Liver (tissue), 9 donors: ENCODE measurements around the gene SLC25A21. TPM values are rescaled to one million over a fixed set of nuclear protein-coding genes. Genes with fewer than 3 reads are reported as not detected.

ENCODE experiments used
- DNase-seq: peaks from one replicate; pipeline ENCODE4 v3.0.0-alpha.2; 2017; ENCODE audit warnings: low spot score
- H3K27ac ChIP-seq, 2 donors: one replicate each; pipeline ENCODE4 v1.7.0; 2013; ENCODE audit warnings: inconsistent platforms in 2 of 2, low read length in 2 of 2, control low read depth in 1 of 2, low read depth in 1 of 2, mild to moderate bottlenecking in 1 of 2
- H3K27me3 ChIP-seq, 4 donors: one replicate each; pipeline versions ENCODE4 v1.6.1 to v1.7.0; 2013; ENCODE audit warnings: low read length in 3 of 4, inconsistent platforms in 1 of 4, mild to moderate bottlenecking in 1 of 4, moderate library complexity in 1 of 4; ENCODE audit not compliant: control insufficient read depth in 4 of 4, insufficient read depth in 4 of 4
- H3K36me3 ChIP-seq, 4 donors: one replicate each; pipeline versions ENCODE4 v1.6.1 to v1.7.0; 2013; ENCODE audit warnings: low read length in 3 of 4, mild to moderate bottlenecking in 3 of 4, low read depth in 1 of 4, moderate library complexity in 1 of 4; ENCODE audit not compliant: control insufficient read depth in 4 of 4, insufficient read depth in 3 of 4
- H3K4me1 ChIP-seq, 4 donors: one replicate each; pipeline versions ENCODE4 v1.6.1 to v1.7.0; 2013; ENCODE audit warnings: low read length in 3 of 4, mild to moderate bottlenecking in 3 of 4, moderate library complexity in 1 of 4; ENCODE audit not compliant: control insufficient read depth in 4 of 4, insufficient read depth in 4 of 4
- H3K4me3 ChIP-seq, 3 donors: one replicate each; pipeline versions ENCODE4 v1.6.1 to v1.7.0; 2013; ENCODE audit warnings: low read length in 3 of 3, control low read depth in 1 of 3, low read depth in 1 of 3, mild to moderate bottlenecking in 1 of 3
- H3K9ac ChIP-seq, 2 donors: one replicate each; pipeline ENCODE4 v1.7.0; 2013; ENCODE audit warnings: low read length in 2 of 2, mild to moderate bottlenecking in 2 of 2, moderate library complexity in 2 of 2, control low read depth in 1 of 2, low read depth in 1 of 2
- H3K9me3 ChIP-seq, 4 donors: one replicate each; pipeline versions ENCODE4 v1.6.1 to v1.7.0; 2013; ENCODE audit warnings: low read length in 3 of 4; ENCODE audit not compliant: control insufficient read depth in 4 of 4
- EGR1 ChIP-seq, 2 donors: IDR thresholded peaks; 2 replicates each; pipeline ENCODE4 v1.6.1; 2016 to 2018; ENCODE audit warnings: antibody characterized with exemption in 2 of 2, low read depth in 2 of 2
- FOXA1 ChIP-seq: IDR thresholded peaks from 2 replicates; pipeline ENCODE4 v1.6.1; 2016; ENCODE audit warnings: antibody characterized with exemption
- FOXA2 ChIP-seq: IDR thresholded peaks from 2 replicates; pipeline ENCODE4 v1.6.1; 2016; ENCODE audit warnings: antibody characterized with exemption
- GABPA ChIP-seq, 2 donors: IDR thresholded peaks in 1 of 2; conservative IDR thresholded peaks in 1 of 2; 2 replicates each; pipeline ENCODE4 v1.6.1; 2016; ENCODE audit warnings: antibody characterized with exemption in 2 of 2, mild to moderate bottlenecking in 1 of 2, moderate library complexity in 1 of 2
- HNF4A ChIP-seq, 2 donors: conservative IDR thresholded peaks; 2 replicates each; pipeline ENCODE4 v1.6.1; 2016; ENCODE audit warnings: antibody characterized with exemption in 2 of 2, mild to moderate bottlenecking in 2 of 2
- HNF4G ChIP-seq: IDR thresholded peaks from 2 replicates; pipeline ENCODE4 v1.6.1; 2016; ENCODE audit warnings: antibody characterized with exemption
- JUND ChIP-seq, 2 donors: IDR thresholded peaks; 2 replicates each; pipeline ENCODE4 v1.6.1; 2016; ENCODE audit warnings: antibody characterized with exemption in 2 of 2
- NR2F2 ChIP-seq: IDR thresholded peaks from 2 replicates; pipeline ENCODE4 v1.6.1; 2016; ENCODE audit warnings: antibody characterized with exemption
- RAD21 ChIP-seq, 2 donors: IDR thresholded peaks; 2 replicates each; pipeline ENCODE4 v1.6.1; 2016; ENCODE audit warnings: antibody characterized with exemption in 2 of 2, mild to moderate bottlenecking in 2 of 2
- RXRA ChIP-seq, 2 donors: IDR thresholded peaks; 2 replicates each; pipeline ENCODE4 v1.6.1; 2017 to 2018; ENCODE audit warnings: antibody characterized with exemption in 2 of 2, mild to moderate bottlenecking in 1 of 2
- TAF1 ChIP-seq: conservative IDR thresholded peaks from 2 replicates; pipeline ENCODE4 v1.6.1; 2016; ENCODE audit warnings: antibody characterized with exemption, mild to moderate bottlenecking
- YY1 ChIP-seq: IDR thresholded peaks from 2 replicates; pipeline ENCODE4 v1.6.1; 2016; ENCODE audit warnings: antibody characterized with exemption, mild to moderate bottlenecking
- WGBS: extraction: QIAGEN DNeasy Blood & Tissue Kit; methylation state at CpG from one replicate; pipeline ENCODE4 v1.1.7; 2013; 5-methylcytosine and 5-hydroxymethylcytosine counted together
- polyA plus RNA-seq, 2 donors: library from polyadenylated mRNA; stranded (reverse) in 1 of 2; unstranded in 1 of 2; fragments of 200-250 nt in 1 of 2; fragments of >200 nt in 1 of 2; fragmentation: Nextera tagmentation in 1 of 2; extraction: Ambion mirVana in 1 of 2; gene quantifications; one replicate each; pipeline versions ENCODE4 v1.2.1 to v1.2.3, GENCODE V29; 2013 to 2015
- total RNA-seq, 2 donors: library from RNA; depleted of rRNA; stranded (reverse); fragments of >200 nt; gene quantifications; one replicate each; pipeline ENCODE4 v1.2.3, GENCODE V29; 2014
- TF ChIP-seq, protein P1 (sequence below): IDR thresholded peaks from 2 replicates; pipeline ENCODE4 v1.6.1; 2016; ENCODE audit warnings: antibody characterized with exemption
- TF ChIP-seq, protein P2 (sequence below): fragments of 150-350 bp; IDR thresholded peaks from 2 replicates; pipeline ENCODE4 v1.5.1; 2017; ENCODE audit warnings: improper control_type of control experiment, low read depth, low read length; ENCODE audit not compliant: missing input control
- TF ChIP-seq, protein P3 (sequence below): IDR thresholded peaks from 2 replicates; pipeline ENCODE4 v1.6.1; 2016; ENCODE audit warnings: antibody characterized with exemption, mild to moderate bottlenecking
- TF ChIP-seq, protein P4 (sequence below): IDR thresholded peaks from 2 replicates; pipeline ENCODE4 v1.6.1; 2016; ENCODE audit warnings: antibody characterized with exemption
- TF ChIP-seq, protein P5 (sequence below): IDR thresholded peaks from 2 replicates; pipeline ENCODE4 v1.6.1; 2016; ENCODE audit warnings: antibody characterized with exemption
- donor health status: healthy.
- donor health status: healthy.
- donor health status: healthy.
- donor health status: healthy.
- donor health status: healthy.

Gene SLC25A21
- total and polyA plus RNA-seq, 4 donors, result 0.13 to 24.3 (median 0.23) TPM

DNA sequence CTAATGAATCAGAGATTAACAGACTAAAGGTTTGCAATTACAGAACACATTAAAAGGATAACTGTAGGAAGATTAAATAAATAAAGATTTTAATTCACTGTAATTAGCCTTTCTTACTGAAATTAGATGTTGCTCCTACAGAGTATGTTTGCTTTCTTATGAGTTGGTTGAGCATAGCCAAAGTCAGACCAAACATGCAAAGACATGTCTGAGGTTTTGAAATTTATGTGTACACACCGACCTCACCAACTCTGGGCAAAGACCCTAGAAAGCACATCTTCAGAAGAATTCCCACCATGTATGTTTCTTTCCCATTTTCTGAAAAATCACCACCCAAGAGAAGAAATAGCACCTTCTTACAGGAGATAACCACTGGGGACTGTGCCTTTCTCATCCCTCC, 351.5 kb downstream of the SLC25A21 start:
- H3K4me3 ChIP-seq, result no peak overlapping the region
- H3K27me3 ChIP-seq, result no peaks in the 10 kb centered on the region
- WGBS, result 81% methylated on average over 1 of the region's 1 CpG
- TF ChIP-seq NR2F2 (no peak), EGR1 (IDR thresholded peaks at IDR 0.05; ENCODE audit: low read depth in 2 of 2) (no peak), RAD21 (IDR thresholded peaks at IDR 0.05) (no peak), TAF1 (no peak), YY1 (no peak), FOXA2 (no peak), RXRA (IDR thresholded peaks at IDR 0.05) (no peak), HNF4G (no peak), FOXA1 (no peak), JUND (IDR thresholded peaks at IDR 0.05) (no peak)
- TF ChIP-seq, protein P1, sequence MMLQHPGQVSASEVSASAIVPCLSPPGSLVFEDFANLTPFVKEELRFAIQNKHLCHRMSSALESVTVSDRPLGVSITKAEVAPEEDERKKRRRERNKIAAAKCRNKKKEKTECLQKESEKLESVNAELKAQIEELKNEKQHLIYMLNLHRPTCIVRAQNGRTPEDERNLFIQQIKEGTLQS, result no peak
- TF ChIP-seq, protein P2, sequence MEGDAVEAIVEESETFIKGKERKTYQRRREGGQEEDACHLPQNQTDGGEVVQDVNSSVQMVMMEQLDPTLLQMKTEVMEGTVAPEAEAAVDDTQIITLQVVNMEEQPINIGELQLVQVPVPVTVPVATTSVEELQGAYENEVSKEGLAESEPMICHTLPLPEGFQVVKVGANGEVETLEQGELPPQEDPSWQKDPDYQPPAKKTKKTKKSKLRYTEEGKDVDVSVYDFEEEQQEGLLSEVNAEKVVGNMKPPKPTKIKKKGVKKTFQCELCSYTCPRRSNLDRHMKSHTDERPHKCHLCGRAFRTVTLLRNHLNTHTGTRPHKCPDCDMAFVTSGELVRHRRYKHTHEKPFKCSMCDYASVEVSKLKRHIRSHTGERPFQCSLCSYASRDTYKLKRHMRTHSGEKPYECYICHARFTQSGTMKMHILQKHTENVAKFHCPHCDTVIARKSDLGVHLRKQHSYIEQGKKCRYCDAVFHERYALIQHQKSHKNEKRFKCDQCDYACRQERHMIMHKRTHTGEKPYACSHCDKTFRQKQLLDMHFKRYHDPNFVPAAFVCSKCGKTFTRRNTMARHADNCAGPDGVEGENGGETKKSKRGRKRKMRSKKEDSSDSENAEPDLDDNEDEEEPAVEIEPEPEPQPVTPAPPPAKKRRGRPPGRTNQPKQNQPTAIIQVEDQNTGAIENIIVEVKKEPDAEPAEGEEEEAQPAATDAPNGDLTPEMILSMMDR, result no peak
- TF ChIP-seq, protein P3, sequence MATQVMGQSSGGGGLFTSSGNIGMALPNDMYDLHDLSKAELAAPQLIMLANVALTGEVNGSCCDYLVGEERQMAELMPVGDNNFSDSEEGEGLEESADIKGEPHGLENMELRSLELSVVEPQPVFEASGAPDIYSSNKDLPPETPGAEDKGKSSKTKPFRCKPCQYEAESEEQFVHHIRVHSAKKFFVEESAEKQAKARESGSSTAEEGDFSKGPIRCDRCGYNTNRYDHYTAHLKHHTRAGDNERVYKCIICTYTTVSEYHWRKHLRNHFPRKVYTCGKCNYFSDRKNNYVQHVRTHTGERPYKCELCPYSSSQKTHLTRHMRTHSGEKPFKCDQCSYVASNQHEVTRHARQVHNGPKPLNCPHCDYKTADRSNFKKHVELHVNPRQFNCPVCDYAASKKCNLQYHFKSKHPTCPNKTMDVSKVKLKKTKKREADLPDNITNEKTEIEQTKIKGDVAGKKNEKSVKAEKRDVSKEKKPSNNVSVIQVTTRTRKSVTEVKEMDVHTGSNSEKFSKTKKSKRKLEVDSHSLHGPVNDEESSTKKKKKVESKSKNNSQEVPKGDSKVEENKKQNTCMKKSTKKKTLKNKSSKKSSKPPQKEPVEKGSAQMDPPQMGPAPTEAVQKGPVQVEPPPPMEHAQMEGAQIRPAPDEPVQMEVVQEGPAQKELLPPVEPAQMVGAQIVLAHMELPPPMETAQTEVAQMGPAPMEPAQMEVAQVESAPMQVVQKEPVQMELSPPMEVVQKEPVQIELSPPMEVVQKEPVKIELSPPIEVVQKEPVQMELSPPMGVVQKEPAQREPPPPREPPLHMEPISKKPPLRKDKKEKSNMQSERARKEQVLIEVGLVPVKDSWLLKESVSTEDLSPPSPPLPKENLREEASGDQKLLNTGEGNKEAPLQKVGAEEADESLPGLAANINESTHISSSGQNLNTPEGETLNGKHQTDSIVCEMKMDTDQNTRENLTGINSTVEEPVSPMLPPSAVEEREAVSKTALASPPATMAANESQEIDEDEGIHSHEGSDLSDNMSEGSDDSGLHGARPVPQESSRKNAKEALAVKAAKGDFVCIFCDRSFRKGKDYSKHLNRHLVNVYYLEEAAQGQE, result no peak
- TF ChIP-seq, protein P4, sequence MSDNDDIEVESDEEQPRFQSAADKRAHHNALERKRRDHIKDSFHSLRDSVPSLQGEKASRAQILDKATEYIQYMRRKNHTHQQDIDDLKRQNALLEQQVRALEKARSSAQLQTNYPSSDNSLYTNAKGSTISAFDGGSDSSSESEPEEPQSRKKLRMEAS, result no peak
- no peaks in the 10 kb centered on the region for H3K36me3 ChIP-seq
- no peaks in the 10 kb centered on the region for H3K4me1 ChIP-seq
- H3K9ac ChIP-seq, result no peak overlapping the region
- no peaks in the 10 kb centered on the region for H3K9me3 ChIP-seq
- no peak for DNase-seq
- no peak overlapping the region for H3K27ac ChIP-seq

DNA sequence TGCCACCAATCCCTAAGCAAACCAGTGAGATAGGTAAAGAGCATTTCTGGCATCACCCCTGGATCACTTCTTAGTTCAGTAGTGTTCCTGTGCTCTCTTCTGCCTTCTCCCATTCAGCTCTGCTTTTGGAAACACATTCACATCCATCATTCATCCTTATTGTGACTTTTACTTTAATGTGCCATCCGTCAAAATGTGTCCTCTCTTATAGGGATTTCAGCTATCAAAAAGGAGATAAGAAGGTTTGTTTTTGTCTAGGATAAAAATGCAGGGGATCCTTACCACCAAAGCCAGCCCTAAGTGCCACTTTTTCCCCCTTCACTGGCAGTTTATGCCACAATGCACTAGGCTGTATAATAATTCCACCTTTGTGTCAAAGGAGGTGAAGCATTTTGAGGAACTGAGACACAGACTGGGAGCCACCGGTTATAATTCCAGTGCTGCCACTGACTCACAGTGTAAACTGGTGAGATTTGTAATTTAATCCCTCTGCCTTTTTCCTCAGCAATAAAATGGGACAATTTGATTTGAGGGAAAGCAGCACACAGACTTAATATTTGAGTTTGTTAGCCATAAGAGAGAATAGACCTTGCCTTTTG, 352.2 kb downstream of the SLC25A21 start:
- 60% methylated on average over 2 of the region's 2 CpGs for WGBS
- TF ChIP-seq GABPA (IDR thresholded peaks at IDR 0.05 in 1 of 2, conservative IDR thresholded peaks at IDR 0.05 in 1 of 2) (no peak), JUND (IDR thresholded peaks at IDR 0.05) (no peak), EGR1 (IDR thresholded peaks at IDR 0.05; ENCODE audit: low read depth in 2 of 2) (no peak), HNF4A (conservative IDR thresholded peaks at IDR 0.05) (no peak), FOXA1 (no peak), TAF1 (no peak), RAD21 (IDR thresholded peaks at IDR 0.05) (no peak), FOXA2 (no peak)
- TF ChIP-seq, protein P2, result no peak
- TF ChIP-seq, protein P5, sequence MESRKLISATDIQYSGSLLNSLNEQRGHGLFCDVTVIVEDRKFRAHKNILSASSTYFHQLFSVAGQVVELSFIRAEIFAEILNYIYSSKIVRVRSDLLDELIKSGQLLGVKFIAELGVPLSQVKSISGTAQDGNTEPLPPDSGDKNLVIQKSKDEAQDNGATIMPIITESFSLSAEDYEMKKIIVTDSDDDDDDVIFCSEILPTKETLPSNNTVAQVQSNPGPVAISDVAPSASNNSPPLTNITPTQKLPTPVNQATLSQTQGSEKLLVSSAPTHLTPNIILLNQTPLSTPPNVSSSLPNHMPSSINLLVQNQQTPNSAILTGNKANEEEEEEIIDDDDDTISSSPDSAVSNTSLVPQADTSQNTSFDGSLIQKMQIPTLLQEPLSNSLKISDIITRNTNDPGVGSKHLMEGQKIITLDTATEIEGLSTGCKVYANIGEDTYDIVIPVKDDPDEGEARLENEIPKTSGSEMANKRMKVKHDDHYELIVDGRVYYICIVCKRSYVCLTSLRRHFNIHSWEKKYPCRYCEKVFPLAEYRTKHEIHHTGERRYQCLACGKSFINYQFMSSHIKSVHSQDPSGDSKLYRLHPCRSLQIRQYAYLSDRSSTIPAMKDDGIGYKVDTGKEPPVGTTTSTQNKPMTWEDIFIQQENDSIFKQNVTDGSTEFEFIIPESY, result no peak
- TF ChIP-seq, protein P4, result no peak
- TF ChIP-seq, protein P3, result no peak

More for the DNA sequence above, 352.2 kb downstream of the SLC25A21 start:
- Histone ChIP-seq H3K9ac (no peak overlapping the region), H3K9me3 (no peaks in the 10 kb centered on the region), H3K36me3 (no peaks in the 10 kb centered on the region), H3K27me3 (no peaks in the 10 kb centered on the region), H3K27ac (no peak overlapping the region), H3K4me1 (no peaks in the 10 kb centered on the region), H3K4me3 (no peak overlapping the region)
- no peak for DNase-seq
